ENCODE data around the gene POLA1.

DNA sequence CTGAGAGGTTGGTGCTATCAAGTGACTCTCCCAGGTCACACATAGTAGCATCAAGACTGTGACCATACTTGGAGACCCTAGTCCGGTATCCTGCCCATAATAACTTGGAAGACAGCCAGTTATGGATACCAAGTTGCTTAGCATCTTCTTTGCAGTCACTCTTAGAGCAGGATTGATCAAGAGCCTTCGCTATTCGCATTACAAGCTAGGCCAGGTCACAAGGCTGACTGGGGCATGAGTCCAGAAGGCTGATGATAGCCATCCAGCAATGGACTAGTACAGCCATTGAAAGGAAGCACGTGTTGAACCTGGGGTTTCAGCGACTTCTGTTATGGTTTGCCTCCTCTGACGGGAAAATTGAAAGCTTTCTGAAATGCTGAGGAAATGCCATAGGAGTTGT lies 157.6 kb downstream of the POLA1 start:
- TF ChIP-seq CTCF (IDR thresholded peaks at IDR 0.05), result no peak
- TF ChIP-seq POLR2A (IDR thresholded peaks at IDR 0.05), result no peak

Data from heart left ventricle (tissue), 13 donors.